ENCODE data around the gene ZNF701.
"Not testable (repeated sequence)": the region's sequence is repeated elsewhere in the genome, so short reads cannot be mapped to it uniquely, and the experiment has no call there.

Gene ZNF701

GRCh38 chr19:52626915-52627314, 56.8 kb downstream of the ZNF701 start:
- Histone ChIP-seq H3K36me3 (peaks cover 21% of the 10 kb centered on the region), H3K27ac (no peak overlapping the region), H3K9me3 (ENCODE audit: severe bottlenecking) (no peaks in the 10 kb centered on the region), H3K4me3 (ENCODE audit: low read depth, low read length) (no peak overlapping the region), H3K27me3 (ENCODE audit: insufficient read depth, low read depth, severe bottlenecking) (no peaks in the 10 kb centered on the region)
- TF ChIP-seq CTCF (IDR thresholded peaks at IDR 0.05; ENCODE audit: low read depth, low read length) = no peak
- DNase-seq = no peak

GRCh38 chr19:52627441-52627840, 57.4 kb downstream of the ZNF701 start:
- not testable (repeated sequence) for H3K4me3 ChIP-seq (ENCODE audit: low read depth, low read length); H3K27ac ChIP-seq; DNase-seq; H3K9me3 ChIP-seq (ENCODE audit: severe bottlenecking); H3K27me3 ChIP-seq (ENCODE audit: insufficient read depth, low read depth, severe bottlenecking)
- H3K36me3 ChIP-seq = peaks cover 21% of the 10 kb centered on the region

GRCh38 chr19:52635786-52636570, 65.9 kb downstream of the ZNF701 start:
- DNase-seq = no peak
- H3K9me3 ChIP-seq (ENCODE audit: severe bottlenecking) = no peaks in the 10 kb centered on the region
- TF ChIP-seq CTCF (IDR thresholded peaks at IDR 0.05; ENCODE audit: low read depth, low read length) = no peak
- H3K4me3 ChIP-seq (ENCODE audit: low read depth, low read length) = no peak overlapping the region
- H3K27ac ChIP-seq = no peak overlapping the region
- no peaks in the 10 kb centered on the region for H3K27me3 ChIP-seq (ENCODE audit: insufficient read depth, low read depth, severe bottlenecking)
- H3K36me3 ChIP-seq = peaks cover 9% of the 10 kb centered on the region; the same call in 1 of the 2 replicates

Data from WERI-Rb-1 (cell line).